ENCODE results near the gene SHISAL2A. TPM values are rescaled to one million over a fixed set of nuclear protein-coding genes. Genes with fewer than 3 reads are reported as not detected.

SHISAL2A gene
- total RNA-seq, 4 donors from 2014 or later, result not detected

DNA sequence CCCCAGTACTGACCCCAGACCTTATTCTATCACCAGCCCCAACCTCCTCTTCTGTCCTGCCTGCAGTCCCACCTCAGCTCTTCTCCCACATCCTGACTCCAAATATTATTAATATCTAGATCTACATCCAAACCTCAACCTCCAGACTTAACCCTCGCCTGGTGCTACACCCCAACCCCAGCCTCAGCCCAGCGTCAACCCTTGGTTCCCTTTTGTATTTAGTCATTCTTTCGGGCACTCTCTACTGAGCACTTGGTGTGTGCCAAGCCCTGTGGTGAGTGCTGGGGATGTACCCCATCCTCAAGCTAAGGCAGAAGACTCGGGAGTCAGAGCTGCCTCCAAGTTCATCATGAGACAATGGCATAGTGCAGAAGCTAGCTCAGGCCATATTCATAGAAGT, 1.1 kb downstream of the SHISAL2A start:
- intact Hi-C loops (cut with DNase I; ENCODE audit: low total_unique reads), result no loop called here
- no peak overlapping the region for H3K4me3 ChIP-seq (ENCODE audit: low read depth, poor library complexity, severe bottlenecking)

DNA sequence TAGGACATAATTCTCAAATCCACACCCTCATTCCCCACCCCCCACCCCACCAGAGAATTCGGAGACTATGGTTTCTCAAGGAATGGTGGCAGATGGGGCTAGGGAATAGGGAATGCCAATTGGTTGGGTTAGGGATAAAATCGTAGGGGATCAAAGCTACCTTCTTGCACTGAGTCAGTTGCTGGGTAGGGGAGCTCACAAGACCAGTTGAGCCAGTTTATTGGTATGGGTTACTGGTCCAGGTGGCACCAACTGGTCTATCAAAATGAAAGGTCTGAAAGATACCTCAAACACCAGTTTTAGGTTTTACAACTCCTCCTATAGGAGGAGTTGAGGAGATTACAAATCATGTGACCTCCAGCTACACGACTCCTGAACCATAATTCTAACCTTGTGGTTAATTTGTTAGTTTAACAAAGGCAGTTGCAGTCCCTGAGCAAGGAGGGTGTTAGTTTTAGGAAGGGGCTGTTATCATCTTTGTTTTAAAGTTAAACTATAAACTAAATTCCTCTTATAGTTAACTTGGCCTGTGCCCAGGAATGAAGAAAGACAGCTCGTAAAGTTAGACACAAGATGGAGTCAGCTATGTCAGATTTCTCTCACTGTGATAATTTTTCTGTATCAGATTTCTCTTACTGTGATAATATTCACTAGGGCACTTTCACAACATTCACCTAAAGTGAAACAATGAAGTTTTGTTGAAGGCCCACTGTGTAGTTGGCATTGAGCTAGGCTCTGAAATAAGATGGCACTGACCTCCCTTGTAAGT, 2.5 kb downstream of the SHISAL2A start:
- 72 to 74% methylated on average over 4 of the region's 4 CpGs for WGBS, 2 donors
- no peak overlapping the region for H3K4me3 ChIP-seq (ENCODE audit: low read depth, poor library complexity, severe bottlenecking)
- TF ChIP-seq, protein P1, sequence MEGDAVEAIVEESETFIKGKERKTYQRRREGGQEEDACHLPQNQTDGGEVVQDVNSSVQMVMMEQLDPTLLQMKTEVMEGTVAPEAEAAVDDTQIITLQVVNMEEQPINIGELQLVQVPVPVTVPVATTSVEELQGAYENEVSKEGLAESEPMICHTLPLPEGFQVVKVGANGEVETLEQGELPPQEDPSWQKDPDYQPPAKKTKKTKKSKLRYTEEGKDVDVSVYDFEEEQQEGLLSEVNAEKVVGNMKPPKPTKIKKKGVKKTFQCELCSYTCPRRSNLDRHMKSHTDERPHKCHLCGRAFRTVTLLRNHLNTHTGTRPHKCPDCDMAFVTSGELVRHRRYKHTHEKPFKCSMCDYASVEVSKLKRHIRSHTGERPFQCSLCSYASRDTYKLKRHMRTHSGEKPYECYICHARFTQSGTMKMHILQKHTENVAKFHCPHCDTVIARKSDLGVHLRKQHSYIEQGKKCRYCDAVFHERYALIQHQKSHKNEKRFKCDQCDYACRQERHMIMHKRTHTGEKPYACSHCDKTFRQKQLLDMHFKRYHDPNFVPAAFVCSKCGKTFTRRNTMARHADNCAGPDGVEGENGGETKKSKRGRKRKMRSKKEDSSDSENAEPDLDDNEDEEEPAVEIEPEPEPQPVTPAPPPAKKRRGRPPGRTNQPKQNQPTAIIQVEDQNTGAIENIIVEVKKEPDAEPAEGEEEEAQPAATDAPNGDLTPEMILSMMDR (IDR thresholded peaks at IDR 0.05), result no peak
- no peak for TF ChIP-seq POLR2A (IDR thresholded peaks at IDR 0.05)
- no peak for DNase-seq (ENCODE audit: low spot score in 2 of 2)
- intact Hi-C loops (cut with DNase I; ENCODE audit: low total_unique reads), result no loop called here

More for the DNA sequence above, 1.1 kb downstream of the SHISAL2A start:
- no peak for DNase-seq (ENCODE audit: low spot score in 2 of 2)
- WGBS, 2 donors, result 94 to 96% methylated on average over 4 of the region's 4 CpGs
- TF ChIP-seq, protein P1 (IDR thresholded peaks at IDR 0.05), result no peak
- TF ChIP-seq POLR2A (IDR thresholded peaks at IDR 0.05), result no peak

DNA sequence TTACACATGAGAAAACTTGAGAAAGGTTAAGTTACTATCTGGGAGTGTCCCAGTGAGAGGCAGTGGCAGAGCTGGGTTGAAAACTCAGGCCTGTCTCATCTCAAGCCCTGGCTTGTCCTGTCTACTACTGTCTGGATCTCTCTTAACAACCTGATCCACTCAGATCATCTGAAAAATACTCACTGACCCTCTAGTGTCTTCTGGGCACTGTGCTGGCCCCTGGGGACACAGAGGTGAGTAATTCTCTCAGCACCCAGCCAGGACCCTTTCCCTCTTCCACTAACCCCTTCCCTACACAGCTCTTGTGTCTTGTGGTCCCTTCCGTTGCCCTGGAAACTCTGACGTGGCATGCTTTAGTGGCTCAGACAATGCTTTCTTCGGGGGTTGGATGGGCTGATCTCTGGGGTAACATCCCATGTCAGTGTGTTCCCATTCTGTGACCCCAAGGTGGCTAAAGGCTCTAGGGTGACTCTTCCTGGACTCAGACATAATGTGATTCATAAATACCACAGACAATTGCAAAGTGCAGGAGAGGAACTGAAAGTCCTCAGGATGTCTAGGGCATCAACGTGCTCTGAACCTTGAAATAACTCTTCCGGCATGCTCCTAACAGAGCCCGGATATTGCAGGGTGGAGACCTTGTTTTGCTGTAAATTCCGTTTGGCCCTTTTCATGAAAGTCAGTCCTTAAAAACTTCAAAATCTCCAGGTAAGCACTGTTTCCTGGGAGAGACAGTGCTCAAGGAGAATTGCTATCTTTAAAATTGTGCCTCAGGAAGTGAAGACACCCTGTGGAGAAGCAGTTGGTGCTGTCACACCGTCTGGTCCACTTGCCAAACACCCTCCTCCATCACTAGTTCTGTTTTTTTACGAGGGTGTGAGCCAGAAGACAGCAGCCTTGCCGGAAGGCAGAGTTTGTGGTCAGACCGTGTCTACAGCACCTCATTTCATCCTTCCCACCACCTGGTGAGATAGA, 4.0 kb downstream of the SHISAL2A start:
- intact Hi-C loops (cut with DNase I; ENCODE audit: low total_unique reads), result no loop called here
- DNase-seq (ENCODE audit: low spot score in 2 of 2), result peak in 1 of 2 donors; percentile 67
- WGBS, 2 donors, result 62 to 66% methylated on average over 11 of the region's 11 CpGs
- no peak overlapping the region for H3K4me3 ChIP-seq (ENCODE audit: low read depth, poor library complexity, severe bottlenecking)
- TF ChIP-seq, protein P1 (IDR thresholded peaks at IDR 0.05), result no peak
- TF ChIP-seq POLR2A (IDR thresholded peaks at IDR 0.05), result no peak

DNA sequence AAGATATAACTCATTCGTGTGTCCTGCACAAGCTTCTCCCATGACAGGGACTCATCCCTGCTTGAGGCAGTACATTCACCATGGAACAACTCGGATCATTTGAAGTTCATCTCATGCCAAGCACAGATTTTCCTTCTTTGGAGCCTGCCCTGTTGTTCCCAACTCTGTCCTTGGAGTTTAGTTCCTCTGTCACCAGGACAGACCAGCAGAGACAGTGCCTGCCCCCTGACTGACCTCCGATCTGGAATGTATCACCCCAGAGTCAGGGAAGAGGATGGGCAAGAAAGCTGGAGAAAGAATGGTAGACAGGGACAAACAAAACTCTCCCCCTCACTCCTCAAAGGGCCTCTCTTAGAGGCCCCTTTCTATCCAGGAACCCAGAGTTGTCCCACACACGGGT, 5.0 kb downstream of the SHISAL2A start:
- H3K4me3 ChIP-seq (ENCODE audit: low read depth, poor library complexity, severe bottlenecking), result no peak overlapping the region
- DNase-seq (ENCODE audit: low spot score in 2 of 2), result peak in 1 of 2 donors; percentile 28
- TF ChIP-seq, protein P1 (IDR thresholded peaks at IDR 0.05), result no peak
- TF ChIP-seq POLR2A (IDR thresholded peaks at IDR 0.05), result no peak
- intact Hi-C loops (cut with DNase I; ENCODE audit: low total_unique reads), result no loop called here
- 85 to 86% methylated on average over 4 of the region's 4 CpGs for WGBS, 2 donors

DNA sequence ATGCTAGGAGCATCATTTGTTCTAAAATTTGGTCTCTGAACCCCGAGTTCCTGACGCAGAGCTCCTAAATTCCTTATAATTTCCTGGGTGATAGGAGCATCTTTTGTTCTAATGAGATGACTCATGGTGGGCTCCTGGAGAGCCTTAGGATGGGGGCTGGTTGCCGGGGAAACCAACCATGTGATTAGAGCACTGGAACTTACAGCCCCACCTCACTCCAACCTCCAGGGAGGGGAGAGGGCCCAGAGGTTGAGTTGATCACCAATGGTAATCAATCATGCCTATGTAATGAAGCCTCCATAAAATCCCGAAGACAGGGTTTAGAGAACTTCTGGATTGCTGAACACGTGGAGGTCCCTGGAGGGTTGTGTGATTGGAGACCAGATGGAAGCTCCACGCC, 7.7 kb downstream of the SHISAL2A start:
- TF ChIP-seq POLR2A (IDR thresholded peaks at IDR 0.05), result no peak
- TF ChIP-seq, protein P1 (IDR thresholded peaks at IDR 0.05), result no peak
- DNase-seq (ENCODE audit: low spot score in 2 of 2), result no peak
- intact Hi-C loops (cut with DNase I; ENCODE audit: low total_unique reads), result no loop called here
- WGBS, 2 donors, result 84 to 90% methylated on average over 6 of the region's 6 CpGs
- no peak overlapping the region for H3K4me3 ChIP-seq (ENCODE audit: low read depth, poor library complexity, severe bottlenecking)

Measured in lower leg skin (tissue), 4 donors.